ENCODE measurements around the gene RBM10. TPM values are rescaled to one million over a fixed set of nuclear protein-coding genes. Genes with fewer than 3 reads are reported as not detected.
A peak's percentile ranks its signal among the peaks of the same experiment; 100 is the strongest.

Gene RBM10
- total RNA-seq, 2 experiments from 2014 or later = 66.4 to 66.7 TPM

DNA sequence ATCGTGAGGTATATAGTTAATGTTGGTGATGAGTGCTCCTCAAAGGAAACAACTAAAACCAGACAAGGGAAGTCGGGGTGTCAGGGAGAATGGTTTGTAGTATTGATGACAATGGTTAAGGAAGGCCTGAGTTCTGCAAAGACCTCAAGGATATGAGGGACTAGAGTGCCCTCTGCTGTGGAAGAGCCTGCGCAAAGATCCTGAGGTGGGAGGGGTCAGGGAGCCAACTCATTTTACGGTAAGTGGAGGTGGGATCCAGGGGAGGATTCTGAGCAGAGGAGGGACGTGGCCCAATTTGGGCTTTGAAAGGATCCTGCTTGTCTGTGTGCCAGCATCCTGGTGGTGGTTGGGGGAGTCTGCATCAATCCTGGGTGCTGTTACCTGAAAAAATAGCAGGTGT, 59.9 kb downstream of the RBM10 start:
- no peaks in the 10 kb centered on the region for H3K4me1 Mint-ChIP-seq (ENCODE audit: low read depth)
- ATAC-seq (no peak), DNase-seq (no peak)
- intact Hi-C loops (cut with micrococcal nuclease) = no loop called here
- H3K27ac Mint-ChIP-seq = peak overlapping the region; percentile 34
- H3K27me3 Mint-ChIP-seq = no peaks in the 10 kb centered on the region
- ChIA-PET CTCF (no interaction called here), POLR2A (no interaction called here)
- H3K4me3 Mint-ChIP-seq = no peak overlapping the region
- no peaks in the 10 kb centered on the region for H3K9me3 Mint-ChIP-seq
- TF ChIP-seq, protein P1, sequence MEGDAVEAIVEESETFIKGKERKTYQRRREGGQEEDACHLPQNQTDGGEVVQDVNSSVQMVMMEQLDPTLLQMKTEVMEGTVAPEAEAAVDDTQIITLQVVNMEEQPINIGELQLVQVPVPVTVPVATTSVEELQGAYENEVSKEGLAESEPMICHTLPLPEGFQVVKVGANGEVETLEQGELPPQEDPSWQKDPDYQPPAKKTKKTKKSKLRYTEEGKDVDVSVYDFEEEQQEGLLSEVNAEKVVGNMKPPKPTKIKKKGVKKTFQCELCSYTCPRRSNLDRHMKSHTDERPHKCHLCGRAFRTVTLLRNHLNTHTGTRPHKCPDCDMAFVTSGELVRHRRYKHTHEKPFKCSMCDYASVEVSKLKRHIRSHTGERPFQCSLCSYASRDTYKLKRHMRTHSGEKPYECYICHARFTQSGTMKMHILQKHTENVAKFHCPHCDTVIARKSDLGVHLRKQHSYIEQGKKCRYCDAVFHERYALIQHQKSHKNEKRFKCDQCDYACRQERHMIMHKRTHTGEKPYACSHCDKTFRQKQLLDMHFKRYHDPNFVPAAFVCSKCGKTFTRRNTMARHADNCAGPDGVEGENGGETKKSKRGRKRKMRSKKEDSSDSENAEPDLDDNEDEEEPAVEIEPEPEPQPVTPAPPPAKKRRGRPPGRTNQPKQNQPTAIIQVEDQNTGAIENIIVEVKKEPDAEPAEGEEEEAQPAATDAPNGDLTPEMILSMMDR (IDR thresholded peaks at IDR 0.05) = no peak
- peaks cover 34% of the 10 kb centered on the region for H3K36me3 Mint-ChIP-seq (ENCODE audit: low read depth)

DNA sequence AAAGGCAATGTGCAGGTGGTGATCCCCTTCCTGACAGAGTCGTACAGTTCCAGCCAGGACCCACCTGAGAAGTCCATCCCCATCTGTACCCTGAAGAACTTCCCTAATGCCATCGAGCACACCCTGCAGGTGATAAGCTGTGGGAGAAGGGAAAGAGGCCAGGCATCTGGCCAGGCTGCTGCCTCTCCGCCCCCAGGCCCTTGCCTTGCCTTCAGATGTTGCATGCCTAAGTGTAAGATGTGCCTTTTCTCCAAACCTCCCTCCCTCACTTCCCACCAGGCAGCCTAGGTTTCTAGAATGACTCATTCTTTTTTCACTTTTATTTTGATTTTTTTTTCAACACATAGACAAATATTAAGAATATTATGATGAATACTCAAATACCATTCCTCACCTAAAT, 61.3 kb downstream of the RBM10 start:
- no peaks in the 10 kb centered on the region for H3K27me3 Mint-ChIP-seq
- H3K4me1 Mint-ChIP-seq (ENCODE audit: low read depth) = peaks cover under 1% of the 10 kb centered on the region
- no peak overlapping the region for H3K27ac Mint-ChIP-seq
- no peak overlapping the region for H3K4me3 Mint-ChIP-seq
- no peak for DNase-seq
- CTCF ChIA-PET = no interaction called here
- TF ChIP-seq, protein P1 (IDR thresholded peaks at IDR 0.05) = no peak
- no peak for ATAC-seq
- no peaks in the 10 kb centered on the region for H3K9me3 Mint-ChIP-seq
- intact Hi-C loops (cut with micrococcal nuclease) = no loop called here
- POLR2A ChIA-PET = interaction anchor here (0.6 to 1.5 kb wide), 2 partner anchors 9 to 72 kb away, joined by 3 to 4 read pairs; no protein-coding TSS in a partner anchor
- peaks cover 26% of the 10 kb centered on the region for H3K36me3 Mint-ChIP-seq (ENCODE audit: low read depth)

DNA sequence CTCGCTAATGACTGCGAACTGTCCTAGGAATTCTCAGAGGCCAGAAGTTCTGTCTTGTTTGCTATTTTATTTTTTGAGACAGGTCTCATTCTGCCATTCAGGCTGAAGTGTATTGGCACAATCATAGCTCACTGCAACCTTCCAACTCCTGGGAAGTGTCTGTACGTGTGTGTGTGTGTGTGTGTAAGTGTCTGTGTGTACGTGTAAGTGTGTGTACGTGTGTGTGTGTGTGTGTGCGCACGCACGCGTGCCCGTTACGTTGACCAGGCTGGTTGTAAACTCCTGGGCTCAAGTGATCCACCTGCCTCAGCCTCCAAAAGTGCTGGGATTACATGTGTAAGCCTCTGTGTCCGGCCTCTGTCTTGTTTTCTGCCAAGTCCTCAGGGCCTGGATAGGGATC, 63.1 kb downstream of the RBM10 start:
- TF ChIP-seq, protein P1 (IDR thresholded peaks at IDR 0.05) = no peak
- ATAC-seq = no peak
- intact Hi-C loops (cut with micrococcal nuclease) = no loop called here
- CTCF ChIA-PET = no interaction called here
- no peaks in the 10 kb centered on the region for H3K27me3 Mint-ChIP-seq
- H3K4me3 Mint-ChIP-seq = no peak overlapping the region
- H3K4me1 Mint-ChIP-seq (ENCODE audit: low read depth) = peaks cover 2% of the 10 kb centered on the region
- POLR2A ChIA-PET = interaction anchor here (1.0 to 1.7 kb wide), 3 partner anchors 8 to 38 kb away, joined by 3 to 4 read pairs (median 4); no protein-coding TSS in a partner anchor
- H3K36me3 Mint-ChIP-seq (ENCODE audit: low read depth) = peaks cover 28% of the 10 kb centered on the region
- no peaks in the 10 kb centered on the region for H3K9me3 Mint-ChIP-seq
- H3K27ac Mint-ChIP-seq = no peak overlapping the region
- no peak for DNase-seq

DNA sequence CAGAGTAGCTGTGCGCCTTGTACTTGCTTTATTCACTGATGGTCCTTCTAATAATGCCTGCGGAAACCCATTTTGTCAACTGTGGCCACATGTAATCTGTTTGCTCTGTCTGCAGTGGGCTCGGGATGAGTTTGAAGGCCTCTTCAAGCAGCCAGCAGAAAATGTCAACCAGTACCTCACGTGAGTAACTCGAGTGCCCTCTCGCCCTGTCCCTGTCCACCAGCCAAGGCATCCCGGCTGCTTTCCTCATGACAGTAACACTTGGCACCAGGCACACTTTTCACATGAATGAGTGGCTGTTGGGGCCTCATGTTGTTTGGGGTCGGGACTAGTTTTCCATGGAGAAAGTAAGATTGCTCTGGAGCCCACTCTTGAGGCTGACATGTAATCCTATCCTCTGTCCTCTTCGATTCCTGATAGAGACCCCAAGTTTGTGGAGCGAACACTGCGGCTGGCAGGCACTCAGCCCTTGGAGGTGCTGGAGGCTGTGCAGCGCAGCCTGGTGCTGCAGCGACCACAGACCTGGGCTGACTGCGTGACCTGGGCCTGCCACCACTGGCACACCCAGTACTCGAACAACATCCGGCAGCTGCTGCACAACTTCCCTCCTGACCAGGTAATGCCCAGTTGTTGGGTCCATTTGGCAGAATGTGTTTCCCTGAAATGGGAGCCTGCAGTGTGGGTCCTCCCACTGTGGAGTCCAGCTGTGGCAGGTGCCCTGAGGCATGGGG, 64.7 kb downstream of the RBM10 start:
- Mint-ChIP-seq H3K27me3 (no peaks in the 10 kb centered on the region), H3K4me3 (no peak overlapping the region), H3K27ac (no peak overlapping the region), H3K36me3 (ENCODE audit: low read depth) (peaks cover 37% of the 10 kb centered on the region), H3K4me1 (ENCODE audit: low read depth) (peaks cover 2% of the 10 kb centered on the region), H3K9me3 (no peaks in the 10 kb centered on the region)
- DNase-seq (no peak), ATAC-seq (no peak)
- TF ChIP-seq, protein P1 (IDR thresholded peaks at IDR 0.05) = no peak
- POLR2A ChIA-PET = no interaction called here
- intact Hi-C loops (cut with micrococcal nuclease) = no loop called here
- CTCF ChIA-PET = no interaction called here

DNA sequence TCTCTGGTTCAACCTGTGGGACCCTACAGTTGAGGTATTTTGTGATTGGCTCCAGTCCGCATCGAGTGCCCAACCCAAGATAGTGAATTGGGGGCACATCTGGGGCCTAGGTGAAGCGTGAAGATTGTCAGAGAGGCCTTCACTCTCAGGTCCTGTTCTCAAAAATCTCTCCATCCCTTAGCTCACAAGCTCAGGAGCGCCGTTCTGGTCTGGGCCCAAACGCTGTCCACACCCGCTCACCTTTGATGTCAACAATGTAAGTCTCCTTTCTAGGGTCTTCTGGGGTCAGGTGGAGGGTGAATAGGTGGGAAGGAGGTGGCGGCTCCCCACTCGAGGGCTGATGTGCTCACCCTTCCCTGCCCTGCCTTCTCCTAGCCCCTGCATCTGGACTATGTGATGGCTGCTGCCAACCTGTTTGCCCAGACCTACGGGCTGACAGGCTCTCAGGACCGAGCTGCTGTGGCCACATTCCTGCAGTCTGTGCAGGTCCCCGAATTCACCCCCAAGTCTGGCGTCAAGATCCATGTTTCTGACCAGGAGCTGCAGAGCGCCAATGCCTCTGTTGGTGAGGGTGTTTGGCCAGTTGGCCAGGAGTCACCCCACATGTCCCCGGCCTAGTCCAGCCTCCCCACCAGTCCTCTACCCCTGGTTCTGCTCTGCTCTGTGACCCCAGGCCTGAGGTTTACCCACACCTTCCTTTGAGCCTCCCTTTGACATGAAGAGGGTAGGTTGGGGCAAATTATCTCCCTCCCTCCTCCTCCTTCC, 65.8 kb downstream of the RBM10 start:
- intact Hi-C loops (cut with micrococcal nuclease) = no loop called here
- Mint-ChIP-seq H3K27me3 (no peaks in the 10 kb centered on the region), H3K36me3 (ENCODE audit: low read depth) (peaks cover 37% of the 10 kb centered on the region)

More for the DNA sequence above, 65.8 kb downstream of the RBM10 start:
- CTCF ChIA-PET = no interaction called here
- no peak overlapping the region for H3K4me3 Mint-ChIP-seq
- DNase-seq = no peak
- TF ChIP-seq, protein P1 (IDR thresholded peaks at IDR 0.05) = no peak
- no peaks in the 10 kb centered on the region for H3K9me3 Mint-ChIP-seq
- no peak for ATAC-seq
- H3K27ac Mint-ChIP-seq = no peak overlapping the region
- POLR2A ChIA-PET = no interaction called here
- peaks cover 3% of the 10 kb centered on the region for H3K4me1 Mint-ChIP-seq (ENCODE audit: low read depth)

All from activated CD8-positive, alpha-beta T cell treated with anti-CD3 and anti-CD28 coated beads for 36 hours (primary cell).